DND-41 (cell line): ENCODE results near the gene CLCF1.

ENCODE experiments used
- CTCF ChIP-seq: IDR thresholded peaks from 2 replicates; pipeline ENCODE4 v1.5.1; 2012; ENCODE audit warnings: borderline replicate concordance, low read length, moderate library complexity, mild to moderate bottlenecking; ENCODE audit not compliant: poor library complexity, severe bottlenecking; ENCODE audit errors: extremely low read depth
- EZH2 ChIP-seq: IDR thresholded peaks from 3 replicates; pipeline ENCODE4 v1.6.1; 2012; ENCODE audit warnings: borderline replicate concordance, low read depth, mild to moderate bottlenecking, moderate library complexity, low read length, inconsistent platforms; ENCODE audit not compliant: severe bottlenecking

- TF ChIP-seq CTCF (no peak), EZH2 (no peak)
Measured at GRCh38 chr11:67419325-67420049, 46.1 kb upstream of the CLCF1 start.
